HUDEP-2 (cell line): ENCODE results near the gene IDH1.
A peak's percentile ranks its signal among the peaks of the same experiment; 100 is the strongest.
"Not testable (repeated sequence)": the region's sequence is repeated elsewhere in the genome, so short reads cannot be mapped to it uniquely, and the experiment has no call there.

Experiments
- DNase-seq, 76 experiments: peaks; one replicate each; lab custom pipeline; 2025; ENCODE audit not compliant: unreplicated experiment in 76 of 76; lab: John Stamatoyannopoulos, UW

Gene IDH1

DNA sequence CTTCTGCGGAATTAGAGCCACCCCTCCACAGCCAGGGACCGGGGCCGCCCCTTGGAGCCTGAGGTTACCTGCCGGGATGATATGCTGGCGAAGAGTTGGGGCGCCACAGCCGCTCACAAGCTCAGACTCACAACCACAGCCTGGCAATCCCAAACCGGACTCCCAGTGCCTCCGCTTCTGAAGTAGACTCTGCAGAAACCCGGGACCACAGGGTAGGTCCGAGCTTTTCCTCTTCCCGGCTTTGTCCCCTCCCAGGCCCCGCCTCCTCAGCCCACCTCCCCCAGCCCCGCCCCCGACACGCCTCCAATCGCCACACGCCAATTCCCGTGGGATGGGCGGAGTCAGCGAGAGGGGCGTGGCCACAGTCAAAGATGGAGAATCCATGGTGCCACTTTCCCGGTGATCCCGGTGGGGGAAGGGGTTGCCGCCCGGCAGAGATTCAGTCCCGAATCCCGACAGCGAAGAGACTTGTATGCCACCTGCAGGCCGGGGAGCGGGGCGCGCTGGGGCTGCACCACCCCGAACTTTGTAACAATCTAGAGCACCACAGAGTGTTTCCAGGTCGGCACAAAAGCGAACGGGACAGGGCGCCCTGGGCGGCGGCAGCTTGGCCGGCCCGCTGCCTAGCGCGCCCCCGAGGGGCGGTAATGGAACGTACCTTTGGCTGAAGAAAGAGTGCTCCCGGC, at the start of gene IDH1:
Gene IDH1, minus strand, starts transcription at position 201 of the 686 bp plus-strand sequence. CDS start 3,520 bp downstream, outside the sequence.
- DNase-seq = peak in 75 of 76 experiments; percentile 32 to 96 (median 85)

DNA sequence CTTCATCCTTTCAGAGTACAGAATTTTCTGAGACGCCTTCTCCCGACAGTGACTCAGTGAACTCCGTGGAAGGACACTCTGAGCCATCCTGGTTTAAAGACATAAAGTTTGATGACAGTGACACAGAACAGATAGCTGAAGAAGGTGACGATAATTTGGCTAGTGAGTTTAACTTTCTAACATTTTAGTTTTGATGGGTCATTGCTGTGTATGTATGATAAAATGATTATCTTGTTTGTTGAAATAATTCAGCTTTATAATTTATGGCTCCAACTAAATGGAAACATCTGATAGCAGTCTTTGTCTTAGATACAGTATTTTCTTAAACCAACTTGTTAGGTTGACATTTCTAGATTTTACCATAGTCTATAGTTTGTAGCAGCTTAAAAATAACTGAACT, 49.3 kb upstream of the IDH1 start:
- DNase-seq = no peak

DNA sequence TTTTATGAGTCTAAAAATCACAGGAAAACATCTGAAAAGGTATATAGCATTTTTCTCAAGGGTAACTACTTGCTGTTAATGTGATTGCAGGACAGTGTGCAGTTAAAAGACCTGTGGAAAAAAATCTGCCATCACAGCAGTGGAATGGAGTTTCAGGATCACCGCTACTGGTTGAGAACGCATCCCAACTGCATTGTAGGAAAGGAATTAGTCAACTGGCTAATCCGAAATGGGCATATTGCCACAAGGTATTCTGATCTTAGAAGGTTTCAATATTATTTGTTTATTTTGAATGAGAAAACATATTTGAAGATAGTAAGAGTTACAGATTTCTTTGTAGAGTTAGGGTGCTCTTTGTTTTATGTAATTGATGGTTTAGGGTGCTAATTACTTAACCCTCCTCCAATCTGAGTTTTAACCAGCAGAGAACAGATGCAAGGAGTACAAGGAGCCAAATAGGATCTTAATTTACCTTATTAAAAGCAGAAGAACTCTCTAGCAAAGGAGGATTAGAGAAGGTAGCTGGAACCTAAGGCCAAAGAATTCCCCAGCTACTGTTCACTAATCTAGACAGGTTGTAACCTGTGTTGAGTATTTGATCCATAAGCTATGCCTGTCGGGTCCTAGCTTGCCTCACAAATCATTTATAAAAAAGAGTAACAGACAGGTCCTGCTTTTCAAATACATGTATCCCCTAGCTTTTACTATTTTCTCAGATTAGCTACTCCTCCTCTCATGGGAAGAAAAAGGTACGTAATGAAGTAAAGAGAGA, 46.2 kb upstream of the IDH1 start:
- no peak for DNase-seq

DNA sequence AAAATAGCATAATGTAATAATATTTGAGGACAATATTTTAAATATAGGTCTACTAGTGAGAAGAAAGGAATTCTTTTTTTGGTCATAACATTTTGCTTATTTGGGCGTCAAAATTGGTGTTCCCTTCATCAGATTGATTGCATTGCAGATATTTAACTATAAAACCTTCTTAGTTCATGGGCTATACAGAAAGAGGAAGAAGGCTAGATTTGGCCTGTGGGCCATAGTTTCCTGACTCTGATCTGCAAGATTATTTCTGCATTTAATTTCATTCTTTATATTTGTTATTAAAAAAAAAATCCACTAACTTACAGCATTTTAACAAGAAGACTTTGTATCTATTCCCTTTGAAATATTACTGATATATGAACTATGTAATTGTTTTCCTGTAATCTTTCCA, 43.1 kb upstream of the IDH1 start:
- no peak for DNase-seq

DNA sequence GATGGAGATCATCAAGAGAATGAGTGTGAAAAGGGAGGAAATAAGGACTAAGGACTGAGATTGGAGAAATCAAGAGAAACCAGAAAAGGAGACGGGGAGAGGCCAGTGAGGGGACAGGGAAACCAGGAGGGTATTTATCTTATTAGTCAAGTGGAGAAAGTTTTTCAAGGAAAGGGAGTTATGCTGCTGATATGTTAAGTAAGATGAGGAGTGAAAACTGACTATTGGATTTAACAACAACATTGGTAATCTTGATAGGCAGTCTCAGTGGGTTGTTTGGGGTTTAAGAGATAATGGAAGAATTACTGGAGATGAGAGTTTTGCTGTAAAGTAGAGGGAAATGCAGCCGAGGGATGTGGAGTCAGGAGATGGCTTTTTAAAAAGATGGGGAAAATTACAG, 41.7 kb upstream of the IDH1 start:
- no peak for DNase-seq

DNA sequence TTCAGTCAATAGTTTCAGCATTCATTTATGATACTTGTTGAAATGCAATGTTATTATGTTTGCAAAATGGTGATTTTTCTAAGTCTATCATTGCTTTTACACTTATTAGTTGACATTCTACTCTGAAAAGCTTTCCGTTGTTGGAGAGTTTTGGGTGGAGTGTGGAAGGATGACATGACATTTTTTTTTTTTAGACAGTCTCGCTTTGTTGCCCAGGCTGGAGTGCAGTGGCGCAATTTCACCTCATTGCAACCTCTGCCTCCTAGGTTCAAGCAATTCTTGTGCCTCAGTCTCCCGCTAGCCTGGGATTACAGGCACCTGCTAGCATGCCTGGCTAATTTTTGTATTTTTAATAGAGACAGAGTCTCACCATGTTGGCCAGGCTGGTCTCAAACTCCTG, 41.0 kb upstream of the IDH1 start:
- DNase-seq = no peak

DNA sequence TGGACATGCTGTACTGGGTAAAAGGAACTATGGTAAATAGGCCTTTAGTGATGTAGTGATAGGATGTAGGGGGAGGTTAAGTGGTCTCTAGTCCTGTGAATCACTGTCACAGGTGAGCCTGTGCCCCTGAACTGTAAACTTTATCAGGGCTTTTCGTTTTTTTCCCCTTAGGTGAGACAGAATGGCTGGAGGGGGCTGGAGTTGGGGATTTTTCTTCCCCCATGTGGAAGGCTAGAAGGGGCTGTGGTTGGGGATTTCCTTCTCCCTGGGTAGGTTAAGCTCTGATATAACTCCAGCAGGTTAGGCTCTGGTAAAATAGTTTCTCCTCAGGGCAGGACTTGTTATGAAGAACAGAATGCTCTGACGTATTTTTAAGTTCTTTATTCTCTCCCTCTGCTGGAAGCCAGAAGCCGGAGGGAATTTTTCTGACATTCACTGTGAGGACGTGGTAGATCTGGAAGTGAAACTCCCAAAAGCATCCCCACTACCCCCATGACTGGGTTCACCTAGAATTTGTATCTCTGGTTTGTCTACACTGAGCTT, 39.7 kb upstream of the IDH1 start:
- no peak for DNase-seq

DNA sequence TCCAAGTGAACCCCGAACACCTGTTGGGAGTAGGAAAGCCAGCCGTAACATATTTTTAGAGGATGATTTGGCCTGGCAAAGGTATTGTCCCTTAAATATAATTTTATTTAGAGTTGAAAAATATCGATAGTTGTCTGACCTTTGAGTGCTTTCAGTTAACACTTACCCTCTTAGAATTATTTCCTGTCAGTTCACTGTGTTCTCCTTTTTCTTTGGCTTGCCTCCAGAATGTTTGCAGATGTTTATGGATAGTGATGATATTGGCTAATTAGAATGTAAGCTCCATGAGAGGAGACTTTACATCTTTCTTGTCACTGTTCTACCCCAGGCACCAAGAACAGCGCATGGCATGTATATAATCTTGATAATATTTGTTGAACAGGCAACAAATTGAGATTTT, 31.0 kb upstream of the IDH1 start:
- DNase-seq = peak in 2 of 76 experiments; percentile 7 to 20

DNA sequence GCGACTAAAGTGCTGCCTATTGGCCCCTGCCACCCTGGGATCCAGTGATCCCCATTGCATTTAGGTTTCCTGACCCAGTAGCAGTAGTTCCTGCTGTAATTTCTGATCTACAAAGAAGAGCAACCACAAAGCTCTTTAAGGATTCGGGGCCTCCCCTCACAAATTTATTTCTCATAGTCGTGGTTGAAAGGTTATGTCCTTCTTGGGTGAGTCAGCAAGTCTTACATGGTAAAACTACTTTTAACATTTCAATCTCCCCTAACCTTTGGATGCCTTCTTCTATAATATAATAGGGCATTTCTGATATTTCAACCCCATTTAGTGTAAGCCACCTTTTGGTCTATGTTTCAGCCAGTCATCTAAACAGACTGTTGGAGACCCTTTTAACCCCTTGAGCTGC, 26.1 kb upstream of the IDH1 start:
- no peak for DNase-seq

DNA sequence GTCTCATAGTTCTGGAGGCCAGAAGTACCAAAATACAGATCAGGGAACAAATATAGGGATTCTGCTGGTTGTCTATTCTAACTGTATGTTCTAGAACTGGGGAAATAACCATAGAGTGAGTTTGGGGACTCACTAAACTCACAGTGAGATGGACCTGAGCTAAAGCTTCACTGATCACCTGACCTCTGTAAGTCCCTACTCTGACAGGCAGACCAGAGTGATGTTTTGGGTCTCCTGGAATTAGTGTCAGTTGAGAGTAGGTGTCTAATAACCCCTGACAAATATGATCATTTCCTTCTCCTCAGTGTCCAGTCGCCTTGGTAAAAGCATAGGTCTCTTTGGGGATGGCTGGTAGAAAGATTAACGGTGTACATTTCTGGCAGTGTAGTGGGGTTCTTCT, 25.4 kb upstream of the IDH1 start:
- DNase-seq = no peak

DNA sequence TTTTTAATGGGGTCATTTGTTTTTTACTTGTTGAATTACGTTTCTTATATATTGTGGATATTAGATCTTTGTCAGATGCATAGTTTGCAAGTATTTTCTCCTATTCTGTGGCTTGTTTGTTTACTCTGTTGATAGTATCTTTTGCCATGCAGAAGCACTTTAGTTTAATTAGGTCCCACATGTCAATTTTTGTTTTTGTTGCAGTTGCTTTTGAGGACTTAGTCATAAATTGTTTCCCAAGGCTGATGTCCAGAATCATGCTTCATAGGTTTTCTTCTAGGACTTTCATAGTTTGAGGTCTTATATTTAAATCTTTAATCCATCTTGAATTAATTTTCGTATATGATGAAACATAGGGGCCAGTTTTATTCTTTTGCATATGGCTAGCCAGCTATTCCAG, 24.4 kb upstream of the IDH1 start:
- no peak for DNase-seq

DNA sequence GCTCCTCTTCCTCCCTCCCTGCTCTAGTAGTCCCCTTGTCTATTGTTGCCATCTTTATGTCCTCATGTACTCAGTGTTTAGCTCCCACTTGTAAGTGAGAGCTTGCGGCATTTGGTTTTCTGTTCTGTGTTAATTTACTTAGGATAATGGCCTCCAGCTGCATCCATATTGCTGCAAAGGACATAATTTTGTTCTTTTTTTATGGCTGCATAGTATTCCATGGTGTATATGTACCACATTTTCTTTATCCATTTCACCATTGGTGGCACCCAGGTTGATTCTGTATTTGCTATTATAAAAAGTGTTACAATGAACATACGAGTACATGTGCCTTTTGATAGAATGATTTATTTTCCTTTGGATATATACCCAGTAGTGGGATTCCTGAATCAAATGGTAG, 23.7 kb upstream of the IDH1 start:
- no peak for DNase-seq

DNA sequence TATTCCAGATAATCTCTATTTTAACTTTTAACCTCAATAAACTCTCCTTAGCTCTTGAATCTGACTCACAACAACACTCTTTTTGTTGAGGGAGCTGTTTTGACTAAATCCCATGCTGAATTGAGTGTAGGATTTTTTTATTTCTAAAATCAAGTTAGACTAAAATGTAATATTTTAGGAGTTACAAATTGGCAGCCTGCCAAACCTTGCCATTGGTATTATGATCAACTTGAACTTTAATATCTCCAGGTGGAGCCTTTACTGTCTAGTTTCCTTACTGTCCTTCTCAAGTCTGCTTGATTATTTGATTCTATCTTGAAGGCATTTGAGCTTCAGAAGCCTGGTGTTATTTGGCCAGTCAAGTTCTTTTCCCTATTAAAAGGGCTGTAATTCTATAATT, 19.9 kb upstream of the IDH1 start:
- DNase-seq = no peak

DNA sequence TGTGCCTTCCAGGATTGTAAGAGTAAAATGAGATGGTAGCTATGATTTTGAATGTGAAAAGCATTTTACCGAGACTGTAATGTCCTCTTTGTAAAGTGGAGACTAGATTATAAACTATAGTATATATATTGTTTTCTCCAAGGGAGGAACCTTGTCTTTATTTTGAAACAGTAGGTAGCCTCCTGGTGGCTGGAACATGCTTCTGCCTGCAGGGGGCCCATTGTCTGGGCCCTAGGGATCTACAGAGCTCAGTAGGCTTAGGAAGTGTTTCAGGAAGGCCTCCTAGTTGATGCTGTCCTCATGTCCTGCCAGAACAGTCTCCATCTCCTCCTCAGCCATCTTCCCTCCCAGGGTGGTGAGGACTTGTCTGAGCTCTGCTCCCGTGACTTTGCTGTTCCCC, 14.2 kb upstream of the IDH1 start:
- DNase-seq = peak in 8 of 76 experiments; percentile 0 to 23 (median 16)

DNA sequence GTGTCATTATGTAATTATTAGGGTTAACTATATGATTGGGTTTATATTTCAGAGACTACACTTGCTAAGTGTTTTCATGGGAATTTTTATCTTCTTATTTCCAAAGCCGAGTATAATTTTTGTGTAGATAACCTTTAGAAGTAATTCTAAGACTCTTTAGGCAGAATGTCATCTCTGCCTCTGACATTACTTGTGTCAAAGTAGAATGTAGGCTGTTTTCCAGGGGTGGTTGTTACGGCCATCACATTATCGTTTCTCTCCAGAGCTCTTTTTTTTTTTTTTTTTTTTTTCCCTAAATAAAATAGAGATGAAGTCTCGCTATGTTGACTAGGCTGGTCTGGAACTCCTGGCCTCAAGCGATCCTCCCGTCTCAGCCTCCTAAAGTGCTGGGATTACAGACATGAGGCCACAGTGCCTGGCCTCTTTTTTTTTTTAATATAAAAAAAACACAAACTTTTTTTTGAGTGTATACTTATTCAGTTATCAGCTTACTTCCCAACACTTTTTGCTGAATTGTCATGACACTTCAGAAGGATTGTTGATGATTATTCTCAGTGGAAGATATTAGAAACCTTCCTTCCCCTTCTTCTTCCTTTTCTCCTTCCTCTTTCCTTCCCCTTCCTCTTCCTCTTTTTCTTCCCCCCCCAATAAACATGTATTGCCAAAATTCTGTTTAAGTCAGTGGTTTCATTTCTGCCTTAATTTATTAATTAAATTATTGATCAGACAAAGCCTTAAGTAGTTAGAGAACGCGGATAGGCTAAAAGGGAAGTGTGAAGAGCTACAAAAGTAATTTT, 13.5 kb upstream of the IDH1 start:
- peak in 2 of 76 experiments; percentile 19 to 20 for DNase-seq

DNA sequence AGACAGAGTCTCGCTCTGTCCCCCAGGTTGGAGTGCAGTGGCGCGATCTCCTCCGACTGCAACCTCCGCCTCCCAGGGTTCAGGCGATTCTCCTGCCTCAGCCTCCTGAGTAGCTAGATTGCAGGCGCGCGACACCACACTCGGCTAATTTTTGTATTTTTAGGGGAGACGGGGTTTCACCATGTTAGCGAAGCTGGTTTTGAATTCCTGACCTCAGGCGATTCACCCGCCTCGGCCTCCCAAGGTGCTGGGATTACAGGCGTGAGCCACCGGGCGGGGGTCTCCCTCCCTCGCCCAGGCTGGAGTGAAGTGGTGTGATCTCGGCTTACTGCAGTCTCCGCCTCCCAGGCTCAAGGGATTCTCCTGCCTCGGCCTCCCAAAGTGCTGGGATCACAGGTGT, 12.7 kb upstream of the IDH1 start:
- DNase-seq = not testable (repeated sequence)

DNA sequence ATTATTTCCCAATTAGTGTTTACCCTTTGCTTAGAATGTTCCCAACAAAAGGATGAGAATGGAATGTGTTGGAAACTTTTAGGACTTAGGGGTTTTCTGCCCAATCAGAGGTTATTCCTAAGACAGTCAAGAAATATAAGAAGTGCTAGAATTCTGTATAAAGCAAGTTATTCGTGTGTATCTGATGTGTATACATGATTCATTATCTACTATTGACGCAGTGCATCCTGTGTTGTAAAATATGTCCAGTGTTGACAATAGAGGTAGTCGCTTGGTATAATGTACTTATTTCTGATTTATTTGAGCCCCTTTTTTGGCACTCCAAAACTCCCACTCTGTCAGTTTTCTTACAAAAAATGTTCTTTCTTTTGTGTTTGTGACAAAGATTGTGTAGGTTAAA, 12.1 kb upstream of the IDH1 start:
- DNase-seq = no peak

DNA sequence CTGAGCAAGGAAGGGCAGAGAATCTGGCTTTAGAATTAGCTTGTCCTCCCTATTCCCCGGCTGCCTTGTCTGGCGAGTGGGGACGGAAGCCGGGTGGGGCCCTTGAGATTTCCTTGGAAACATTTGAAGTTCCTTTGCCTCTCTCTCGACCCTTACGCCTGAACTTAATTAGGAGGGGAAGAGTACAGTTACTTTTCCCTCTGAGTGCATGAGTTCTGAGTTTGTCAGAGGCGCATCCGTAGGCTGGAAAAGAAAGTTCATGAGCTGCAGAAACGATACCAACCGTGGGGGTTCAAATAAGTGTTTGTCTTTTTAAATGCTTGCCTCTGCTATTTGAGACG, 11.7 kb upstream of the IDH1 start:
- DNase-seq = peak in 3 of 76 experiments; percentile 11 to 42 (median 21)

DNA sequence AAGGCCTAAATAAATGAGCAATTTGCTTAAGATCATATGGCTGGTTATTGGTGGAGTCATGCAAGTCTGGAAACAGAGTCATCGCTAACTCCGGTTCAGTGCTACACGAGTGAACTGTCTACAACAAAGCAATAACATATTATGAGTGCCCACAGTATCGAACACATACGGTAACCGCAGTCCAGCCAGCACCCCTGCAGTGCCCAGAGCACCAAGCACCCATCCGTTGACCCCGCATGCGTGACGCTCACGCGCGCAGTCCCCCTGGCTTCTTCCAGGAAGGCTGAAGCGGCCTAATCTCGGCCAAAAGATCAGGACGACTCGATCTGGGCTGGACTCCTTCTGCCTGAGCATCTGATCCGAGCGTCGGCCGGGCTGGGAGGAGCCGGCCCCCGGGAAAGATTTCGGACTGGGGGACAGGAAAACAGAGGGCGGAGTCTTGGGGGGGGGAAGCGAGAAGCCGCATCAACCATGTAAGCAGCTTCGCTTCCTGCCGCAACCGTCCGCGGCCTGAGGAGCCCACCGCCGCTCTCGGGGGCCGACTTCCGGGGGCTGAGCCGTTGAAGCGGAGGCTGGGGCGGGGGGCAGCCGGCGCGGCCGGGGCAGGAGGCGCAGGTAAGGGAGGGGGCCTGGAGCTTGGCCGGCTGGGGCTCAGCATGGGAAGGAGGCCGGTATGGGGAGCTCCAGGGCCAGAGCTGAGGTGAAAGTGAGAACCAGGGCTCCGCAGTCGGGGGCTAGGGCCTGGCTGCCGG, 11.1 kb upstream of the IDH1 start, which contains the start of gene PIKFYVE:
Gene PIKFYVE, plus strand, starts transcription at position 455 of the 752 bp plus-strand sequence. CDS start 5,265 bp downstream, outside the sequence.
- DNase-seq = peak; percentile 20 to 96 (median 91)

DNA sequence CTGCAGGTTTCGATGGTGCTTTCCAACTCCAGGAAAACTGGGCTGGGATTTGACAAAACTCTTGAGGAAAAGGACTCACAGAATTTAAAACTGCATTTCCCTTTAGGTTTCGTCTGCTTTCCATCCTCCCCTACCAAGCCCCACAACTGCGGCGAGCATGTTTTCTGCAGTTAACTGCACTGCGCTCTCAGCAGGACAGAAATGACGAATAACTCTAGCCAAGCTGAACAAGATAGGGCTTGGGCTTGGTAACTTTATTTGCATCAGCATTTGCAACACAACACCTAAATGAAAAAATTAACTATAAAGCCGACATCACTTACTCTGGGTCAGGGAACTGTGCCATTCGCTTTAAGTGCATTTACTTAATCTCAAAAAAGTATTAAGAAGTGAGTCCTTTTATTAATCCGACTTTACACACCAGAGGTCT, 10.5 kb upstream of the IDH1 start:
- peak in 4 of 76 experiments; percentile 7 to 45 (median 28) for DNase-seq
